HepG2 (cell line): ENCODE data around the gene MTHFD2L.

Experiments
- KDM4B ChIP-seq: sonication (generic); formaldehyde crosslinking; IDR thresholded peaks from 2 replicates; pipeline ENCODE4 v1.4.0; 2020; ENCODE audit warnings: missing genetic modification reagents
- MIER3 ChIP-seq: IDR thresholded peaks from 2 replicates; pipeline ENCODE4 v1.6.1; 2016; ENCODE audit warnings: missing compliant biosample characterization, borderline replicate concordance

GRCh38 chr4:74339501-74339900 lies 181.6 kb downstream of the MTHFD2L start:
- TF ChIP-seq KDM4B (no peak), MIER3 (CRISPR knock-in tag) (no peak)
